DMS53 (cell line): ENCODE measurements around the gene TCERG1L.
"Not testable (repeated sequence)": the region's sequence is repeated elsewhere in the genome, so short reads cannot be mapped to it uniquely, and the experiment has no call there.

Experiments used
- DNase-seq: peaks from one replicate; lab custom pipeline; 2025; lab: John Stamatoyannopoulos, UW

Gene TCERG1L

GRCh38 chr10:131183546-131184045 is 127.9 kb downstream of the TCERG1L start:
- DNase-seq: no peak

GRCh38 chr10:131181456-131181855 is 130.1 kb downstream of the TCERG1L start:
- DNase-seq: no peak

- no peak for DNase-seq
These were observed 130.6 kb downstream of the TCERG1L start for GRCh38 chr10:131180740-131181415.

GRCh38 chr10:131180086-131180485 is 131.4 kb downstream of the TCERG1L start:
- DNase-seq: no peak

- no peak for DNase-seq
These were observed 132.2 kb downstream of the TCERG1L start for GRCh38 chr10:131179361-131179760.

GRCh38 chr10:131178521-131179331 is 132.8 kb downstream of the TCERG1L start:
- no peak for DNase-seq

GRCh38 chr10:131177431-131178327 is 133.8 kb downstream of the TCERG1L start:
- no peak for DNase-seq

- DNase-seq: no peak
These were observed 134.6 kb downstream of the TCERG1L start for GRCh38 chr10:131176907-131177306.

GRCh38 chr10:131176324-131176723 is 135.2 kb downstream of the TCERG1L start:
- DNase-seq: not testable (repeated sequence)

- DNase-seq: no peak
These were observed 135.6 kb downstream of the TCERG1L start for GRCh38 chr10:131175891-131176290.

GRCh38 chr10:131174651-131175540 is 136.6 kb downstream of the TCERG1L start:
- DNase-seq: no peak

GRCh38 chr10:131174211-131174565 is 137.3 kb downstream of the TCERG1L start:
- no peak for DNase-seq

GRCh38 chr10:131173484-131174210 is 137.9 kb downstream of the TCERG1L start:
- no peak for DNase-seq

GRCh38 chr10:131172433-131172832 is 139.1 kb downstream of the TCERG1L start:
- no peak for DNase-seq

GRCh38 chr10:131169146-131169545 is 142.4 kb downstream of the TCERG1L start:
- DNase-seq: no peak

- DNase-seq: no peak
These were observed 143.2 kb downstream of the TCERG1L start for GRCh38 chr10:131168238-131168875.

GRCh38 chr10:131167036-131167860 is 144.3 kb downstream of the TCERG1L start:
- DNase-seq: no peak

- no peak for DNase-seq
These were observed 145.0 kb downstream of the TCERG1L start for GRCh38 chr10:131166486-131166885.

GRCh38 chr10:131165092-131165491 is 146.4 kb downstream of the TCERG1L start:
- no peak for DNase-seq
